WTC11 (cell line): Measurements from ENCODE around the gene CSF1R. TPM values are rescaled to one million over a fixed set of nuclear protein-coding genes. Genes with fewer than 3 reads are reported as not detected.

Experiments used
- ATAC-seq: fragments of 200-7000 bp; cut with Tn5 transposase; 2 replicates; pipeline ENCODE4 v1.10.0; 2021; ENCODE audit warnings: mild to moderate bottlenecking, moderate library complexity
- Bru-seq: library from RNA; stranded (reverse); fragments of 400-500 nt; gene quantifications from one replicate; lab custom pipeline; 2021; lab: Mats Ljungman, UMichigan
- CTCF ChIA-PET: fragments of 300-600 bp; sonication (Branson Sonifier 250); formaldehyde crosslinking; loops from one replicate; lab custom pipeline; 2021; ENCODE audit warnings: antibody characterized with exemption; lab: Charles Lee
- POLR2A ChIA-PET: fragments of 350-600 bp; sonication (Branson Sonifier 250); formaldehyde crosslinking; loops from one replicate; lab custom pipeline; 2021; ENCODE audit warnings: antibody characterized with exemption; lab: Charles Lee
- DNase-seq: peaks from one replicate; pipeline ENCODE4 v3.0.0; 2021; ENCODE audit warnings: low spot score
- H3K27ac Mint-ChIP-seq: 2 replicates; pipeline ENCODE4 v1.8.0; 2021; ENCODE audit warnings: mixed read lengths
- H3K27me3 Mint-ChIP-seq: 2 replicates; pipeline ENCODE4 v1.8.0; 2021; ENCODE audit warnings: low read depth, mild to moderate bottlenecking, moderate library complexity, mixed read lengths
- H3K36me3 Mint-ChIP-seq: 2 replicates; pipeline ENCODE4 v1.8.0; 2021; ENCODE audit warnings: mixed read lengths
- H3K4me1 Mint-ChIP-seq: 2 replicates; pipeline ENCODE4 v1.8.0; 2022; ENCODE audit warnings: mixed read lengths
- H3K4me3 Mint-ChIP-seq: 2 replicates; pipeline ENCODE4 v1.8.0; 2021; ENCODE audit warnings: mild to moderate bottlenecking, moderate library complexity, mixed read lengths
- H3K9me3 Mint-ChIP-seq: 2 replicates; pipeline ENCODE4 v1.8.0; 2021; ENCODE audit warnings: mixed read lengths
- MYBL2 ChIP-seq: sonication (generic); formaldehyde crosslinking; IDR thresholded peaks from 2 replicates; pipeline ENCODE4 v1.8.1; 2023; ENCODE audit warnings: mild to moderate bottlenecking, moderate library complexity, missing genetic modification reagents
- RELA ChIP-seq: sonication (generic); formaldehyde crosslinking; IDR thresholded peaks from 2 replicates; pipeline ENCODE4 v1.8.1; 2022; ENCODE audit warnings: missing genetic modification reagents, mild to moderate bottlenecking, borderline replicate concordance
- SP1 ChIP-seq: sonication (generic); formaldehyde crosslinking; conservative IDR thresholded peaks from 2 replicates; pipeline ENCODE4 v1.8.1; 2022; ENCODE audit warnings: missing genetic modification reagents
- TEAD1 ChIP-seq: sonication (generic); formaldehyde crosslinking; IDR thresholded peaks from 2 replicates; pipeline ENCODE4 v1.8.0; 2022; ENCODE audit warnings: mild to moderate bottlenecking, missing genetic modification reagents
- ZNF219 ChIP-seq: sonication (generic); formaldehyde crosslinking; IDR thresholded peaks from 2 replicates; pipeline ENCODE4 v1.8.0; 2023; ENCODE audit warnings: missing genetic modification reagents, mild to moderate bottlenecking, borderline replicate concordance
- ZNF263 ChIP-seq: sonication (generic); formaldehyde crosslinking; IDR thresholded peaks from 2 replicates; pipeline ENCODE4 v1.8.1; 2022; ENCODE audit warnings: low read depth, mild to moderate bottlenecking, moderate library complexity, missing genetic modification reagents
- long read RNA-seq, 3 experiments: library from RNA in 1 of 3; library from capped mRNA in 1 of 3; library from polyadenylated mRNA in 1 of 3; unstranded in 2 of 3; stranded (forward) in 1 of 3; transcript quantifications; one replicate each; pipeline ENCODE4 v2.0.0, GENCODE V29; 2021
- total RNA-seq: library from RNA; stranded (reverse); gene quantifications from 3 replicates; pipeline ENCODE4 v1.2.3, GENCODE V29; 2021
- TF ChIP-seq, protein P1 (sequence below): sonication (generic); formaldehyde crosslinking; IDR thresholded peaks from 2 replicates; pipeline ENCODE4 v1.8.0; 2022; ENCODE audit warnings: missing genetic modification reagents
- TF ChIP-seq, protein P2 (sequence below): fragments of 250-450 bp; sonication (Bioruptor Pico); IDR thresholded peaks from 2 replicates; pipeline ENCODE4 v1.9.0; 2021; ENCODE audit warnings: mild to moderate bottlenecking
- TF ChIP-seq, protein P3 (sequence below): sonication (generic); formaldehyde crosslinking; IDR thresholded peaks from 2 replicates; pipeline ENCODE4 v1.8.0; 2023; ENCODE audit warnings: missing genetic modification reagents, mild to moderate bottlenecking, borderline replicate concordance

The CSF1R gene
- total RNA-seq (0.07 to 0.20 TPM (median 0.14 TPM) in 3 replicates), Bru-seq, nascent RNA (percentile 1 among the genes with signal in this experiment)
- long read RNA-seq, experiment 1, result 0 reads
- long read RNA-seq, experiment 2, result 0 reads
- long read RNA-seq, experiment 3, result 0 reads

DNA sequence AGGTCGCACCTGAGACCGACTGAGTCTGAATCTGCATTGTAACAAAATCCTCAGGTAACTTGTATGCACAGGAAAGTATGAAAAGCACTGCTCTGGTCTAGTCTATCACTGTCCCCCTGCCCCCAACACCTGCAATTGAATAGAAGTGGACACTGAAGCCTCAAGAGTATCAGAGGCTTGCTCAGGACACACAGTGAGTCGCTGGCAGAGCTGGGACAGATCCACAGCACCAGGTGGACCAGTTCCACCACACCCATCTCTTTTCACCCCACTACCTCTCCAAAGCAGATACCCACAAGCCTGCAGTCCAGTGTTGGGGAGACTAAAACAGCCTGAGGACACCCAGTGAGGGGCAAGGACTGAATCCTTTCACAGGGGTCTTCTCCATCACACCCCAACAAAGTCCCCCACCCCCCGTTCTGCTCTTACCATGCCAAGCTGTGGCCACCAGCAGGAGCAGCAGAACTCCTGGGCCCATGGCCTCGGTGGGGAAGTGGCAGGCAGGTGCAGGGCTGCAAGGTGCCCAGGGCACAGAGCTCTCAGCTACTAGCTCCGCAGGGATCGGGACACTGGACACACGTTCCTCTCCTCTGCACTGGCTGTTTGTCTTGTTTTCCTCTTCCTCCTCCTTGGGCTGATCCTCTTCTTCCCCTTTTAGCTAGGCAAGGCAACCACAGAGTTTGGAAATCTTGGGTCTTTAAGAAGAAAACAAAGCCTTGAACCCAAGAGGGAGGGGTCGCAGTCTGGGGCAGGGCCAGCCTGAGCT lies at the start of gene CSF1R:
Gene CSF1R (minus strand): TSS at position 605 of the 766 bp plus-strand sequence. CDS start 127 bp downstream, at position 478.
- no peak within 1 kb of the TSS for H3K27ac Mint-ChIP-seq
- H3K27me3 Mint-ChIP-seq, result no peaks in the 10 kb centered on the region
- ChIA-PET CTCF (interaction anchor here (0.6 to 1.0 kb wide), 3 partner anchors 133 to 1655 kb away, joined by 3 to 4 read pairs (median 4); no protein-coding TSS in a partner anchor), POLR2A (no interaction called here)
- ATAC-seq (no peak), DNase-seq (no peak)
- H3K4me3 Mint-ChIP-seq, result no peak within 1 kb of the TSS
- peaks cover 19% of the 10 kb centered on the region for H3K4me1 Mint-ChIP-seq
- H3K36me3 Mint-ChIP-seq, result no peaks in the 10 kb centered on the region
- H3K9me3 Mint-ChIP-seq, result no peaks in the 10 kb centered on the region
- no peak for TF ChIP-seq MYBL2

DNA sequence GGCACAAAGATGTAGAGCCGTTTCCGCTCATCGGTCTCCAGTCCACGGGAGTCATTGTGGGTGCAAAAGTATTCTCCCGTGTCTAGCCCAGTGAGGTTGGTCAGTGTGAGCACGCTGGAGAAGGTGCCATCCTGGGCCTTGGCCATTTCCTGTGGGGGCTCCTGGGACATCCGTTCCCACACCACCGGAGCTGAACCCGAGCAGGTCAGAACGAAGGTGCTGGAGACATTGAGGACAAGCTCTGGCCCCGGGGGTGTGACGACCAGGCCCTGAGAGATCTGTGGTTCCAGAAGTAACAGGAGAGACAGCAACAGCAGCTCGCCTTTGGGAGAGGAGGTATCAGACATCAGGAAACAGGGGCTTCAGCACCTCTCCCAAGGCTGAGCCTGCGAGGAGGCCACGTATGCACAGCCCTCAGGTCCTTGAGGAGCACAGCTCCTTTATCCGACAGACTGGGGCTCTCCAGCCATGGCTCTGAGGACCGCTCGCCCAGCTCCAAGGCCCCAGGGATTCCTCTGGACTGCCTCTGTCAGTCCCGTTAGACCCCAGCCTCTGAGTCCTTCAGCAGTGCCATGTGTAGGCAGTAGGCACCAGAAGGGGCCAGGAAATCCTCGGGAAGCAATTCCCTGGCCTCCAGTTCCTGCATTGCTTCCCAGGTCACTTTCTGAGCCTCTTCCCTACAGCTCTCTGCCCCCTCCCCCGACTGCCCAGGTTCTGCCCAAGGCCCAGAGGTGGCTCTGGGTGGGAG lies 49.4 kb upstream of the CSF1R start:
- H3K4me3 Mint-ChIP-seq, result no peak overlapping the region
- no peak overlapping the region for H3K27ac Mint-ChIP-seq

DNA sequence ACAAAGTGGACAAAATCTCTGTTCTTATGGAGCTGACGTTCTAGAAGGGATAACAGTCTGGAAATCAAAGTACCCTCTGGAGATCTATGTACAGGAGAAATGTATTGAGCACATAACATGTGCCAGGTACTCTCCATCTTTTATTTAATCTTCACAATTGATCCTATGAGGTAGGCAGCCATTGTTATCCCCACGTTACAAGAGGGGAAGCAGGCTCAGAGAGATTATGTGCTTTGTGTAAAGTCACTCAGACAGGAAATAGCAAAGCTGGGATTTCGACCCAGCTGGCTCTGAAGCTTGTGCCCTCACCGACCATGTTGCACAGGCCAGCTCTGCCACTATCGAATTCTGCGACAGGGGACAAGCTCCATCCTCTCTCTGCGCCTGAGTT lies 47.8 kb upstream of the CSF1R start:
- Mint-ChIP-seq H3K27me3 (peaks cover 33% of the 10 kb centered on the region), H3K27ac (no peak overlapping the region), H3K4me3 (no peak overlapping the region), H3K36me3 (no peaks in the 10 kb centered on the region), H3K4me1 (peaks cover 53% of the 10 kb centered on the region), H3K9me3 (no peaks in the 10 kb centered on the region)
- ATAC-seq (no peak), DNase-seq (no peak)
- CTCF ChIA-PET, result interaction anchor here (0.9 to 1.0 kb wide), 2 partner anchors 12 to 39 kb away, joined by 3 to 4 read pairs; no protein-coding TSS in a partner anchor
- POLR2A ChIA-PET, result interaction anchor here (0.9 kb wide), 1 partner anchor 11 kb away, joined by 3 read pairs; no protein-coding TSS in a partner anchor
- TF ChIP-seq, protein P1, sequence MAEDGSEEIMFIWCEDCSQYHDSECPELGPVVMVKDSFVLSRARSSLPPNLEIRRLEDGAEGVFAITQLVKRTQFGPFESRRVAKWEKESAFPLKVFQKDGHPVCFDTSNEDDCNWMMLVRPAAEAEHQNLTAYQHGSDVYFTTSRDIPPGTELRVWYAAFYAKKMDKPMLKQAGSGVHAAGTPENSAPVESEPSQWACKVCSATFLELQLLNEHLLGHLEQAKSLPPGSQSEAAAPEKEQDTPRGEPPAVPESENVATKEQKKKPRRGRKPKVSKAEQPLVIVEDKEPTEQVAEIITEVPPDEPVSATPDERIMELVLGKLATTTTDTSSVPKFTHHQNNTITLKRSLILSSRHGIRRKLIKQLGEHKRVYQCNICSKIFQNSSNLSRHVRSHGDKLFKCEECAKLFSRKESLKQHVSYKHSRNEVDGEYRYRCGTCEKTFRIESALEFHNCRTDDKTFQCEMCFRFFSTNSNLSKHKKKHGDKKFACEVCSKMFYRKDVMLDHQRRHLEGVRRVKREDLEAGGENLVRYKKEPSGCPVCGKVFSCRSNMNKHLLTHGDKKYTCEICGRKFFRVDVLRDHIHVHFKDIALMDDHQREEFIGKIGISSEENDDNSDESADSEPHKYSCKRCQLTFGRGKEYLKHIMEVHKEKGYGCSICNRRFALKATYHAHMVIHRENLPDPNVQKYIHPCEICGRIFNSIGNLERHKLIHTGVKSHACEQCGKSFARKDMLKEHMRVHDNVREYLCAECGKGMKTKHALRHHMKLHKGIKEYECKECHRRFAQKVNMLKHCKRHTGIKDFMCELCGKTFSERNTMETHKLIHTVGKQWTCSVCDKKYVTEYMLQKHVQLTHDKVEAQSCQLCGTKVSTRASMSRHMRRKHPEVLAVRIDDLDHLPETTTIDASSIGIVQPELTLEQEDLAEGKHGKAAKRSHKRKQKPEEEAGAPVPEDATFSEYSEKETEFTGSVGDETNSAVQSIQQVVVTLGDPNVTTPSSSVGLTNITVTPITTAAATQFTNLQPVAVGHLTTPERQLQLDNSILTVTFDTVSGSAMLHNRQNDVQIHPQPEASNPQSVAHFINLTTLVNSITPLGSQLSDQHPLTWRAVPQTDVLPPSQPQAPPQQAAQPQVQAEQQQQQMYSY (CRISPR knock-in tag), result no peak
- TF ChIP-seq ZNF263 (CRISPR knock-in tag) (no peak), ZNF219 (CRISPR knock-in tag) (no peak), TEAD1 (CRISPR knock-in tag) (no peak)

More for the DNA sequence above, 49.4 kb upstream of the CSF1R start:
- Mint-ChIP-seq H3K36me3 (no peaks in the 10 kb centered on the region), H3K4me1 (peaks cover 52% of the 10 kb centered on the region), H3K27me3 (peaks cover 33% of the 10 kb centered on the region), H3K9me3 (no peaks in the 10 kb centered on the region)
- CTCF ChIA-PET, result interaction anchor here (0.6 to 2.8 kb wide), 7 partner anchors 19 to 603 kb away, joined by 3 to 8 read pairs (median 3); partner anchors contain the start of gene PDGFRB
- no peak for TF ChIP-seq RELA (CRISPR knock-in tag)
- TF ChIP-seq, protein P2, sequence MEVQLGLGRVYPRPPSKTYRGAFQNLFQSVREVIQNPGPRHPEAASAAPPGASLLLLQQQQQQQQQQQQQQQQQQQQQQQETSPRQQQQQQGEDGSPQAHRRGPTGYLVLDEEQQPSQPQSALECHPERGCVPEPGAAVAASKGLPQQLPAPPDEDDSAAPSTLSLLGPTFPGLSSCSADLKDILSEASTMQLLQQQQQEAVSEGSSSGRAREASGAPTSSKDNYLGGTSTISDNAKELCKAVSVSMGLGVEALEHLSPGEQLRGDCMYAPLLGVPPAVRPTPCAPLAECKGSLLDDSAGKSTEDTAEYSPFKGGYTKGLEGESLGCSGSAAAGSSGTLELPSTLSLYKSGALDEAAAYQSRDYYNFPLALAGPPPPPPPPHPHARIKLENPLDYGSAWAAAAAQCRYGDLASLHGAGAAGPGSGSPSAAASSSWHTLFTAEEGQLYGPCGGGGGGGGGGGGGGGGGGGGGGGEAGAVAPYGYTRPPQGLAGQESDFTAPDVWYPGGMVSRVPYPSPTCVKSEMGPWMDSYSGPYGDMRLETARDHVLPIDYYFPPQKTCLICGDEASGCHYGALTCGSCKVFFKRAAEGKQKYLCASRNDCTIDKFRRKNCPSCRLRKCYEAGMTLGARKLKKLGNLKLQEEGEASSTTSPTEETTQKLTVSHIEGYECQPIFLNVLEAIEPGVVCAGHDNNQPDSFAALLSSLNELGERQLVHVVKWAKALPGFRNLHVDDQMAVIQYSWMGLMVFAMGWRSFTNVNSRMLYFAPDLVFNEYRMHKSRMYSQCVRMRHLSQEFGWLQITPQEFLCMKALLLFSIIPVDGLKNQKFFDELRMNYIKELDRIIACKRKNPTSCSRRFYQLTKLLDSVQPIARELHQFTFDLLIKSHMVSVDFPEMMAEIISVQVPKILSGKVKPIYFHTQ (CRISPR knock-in tag), result no peak
- no peak for TF ChIP-seq SP1
- TF ChIP-seq, protein P3, sequence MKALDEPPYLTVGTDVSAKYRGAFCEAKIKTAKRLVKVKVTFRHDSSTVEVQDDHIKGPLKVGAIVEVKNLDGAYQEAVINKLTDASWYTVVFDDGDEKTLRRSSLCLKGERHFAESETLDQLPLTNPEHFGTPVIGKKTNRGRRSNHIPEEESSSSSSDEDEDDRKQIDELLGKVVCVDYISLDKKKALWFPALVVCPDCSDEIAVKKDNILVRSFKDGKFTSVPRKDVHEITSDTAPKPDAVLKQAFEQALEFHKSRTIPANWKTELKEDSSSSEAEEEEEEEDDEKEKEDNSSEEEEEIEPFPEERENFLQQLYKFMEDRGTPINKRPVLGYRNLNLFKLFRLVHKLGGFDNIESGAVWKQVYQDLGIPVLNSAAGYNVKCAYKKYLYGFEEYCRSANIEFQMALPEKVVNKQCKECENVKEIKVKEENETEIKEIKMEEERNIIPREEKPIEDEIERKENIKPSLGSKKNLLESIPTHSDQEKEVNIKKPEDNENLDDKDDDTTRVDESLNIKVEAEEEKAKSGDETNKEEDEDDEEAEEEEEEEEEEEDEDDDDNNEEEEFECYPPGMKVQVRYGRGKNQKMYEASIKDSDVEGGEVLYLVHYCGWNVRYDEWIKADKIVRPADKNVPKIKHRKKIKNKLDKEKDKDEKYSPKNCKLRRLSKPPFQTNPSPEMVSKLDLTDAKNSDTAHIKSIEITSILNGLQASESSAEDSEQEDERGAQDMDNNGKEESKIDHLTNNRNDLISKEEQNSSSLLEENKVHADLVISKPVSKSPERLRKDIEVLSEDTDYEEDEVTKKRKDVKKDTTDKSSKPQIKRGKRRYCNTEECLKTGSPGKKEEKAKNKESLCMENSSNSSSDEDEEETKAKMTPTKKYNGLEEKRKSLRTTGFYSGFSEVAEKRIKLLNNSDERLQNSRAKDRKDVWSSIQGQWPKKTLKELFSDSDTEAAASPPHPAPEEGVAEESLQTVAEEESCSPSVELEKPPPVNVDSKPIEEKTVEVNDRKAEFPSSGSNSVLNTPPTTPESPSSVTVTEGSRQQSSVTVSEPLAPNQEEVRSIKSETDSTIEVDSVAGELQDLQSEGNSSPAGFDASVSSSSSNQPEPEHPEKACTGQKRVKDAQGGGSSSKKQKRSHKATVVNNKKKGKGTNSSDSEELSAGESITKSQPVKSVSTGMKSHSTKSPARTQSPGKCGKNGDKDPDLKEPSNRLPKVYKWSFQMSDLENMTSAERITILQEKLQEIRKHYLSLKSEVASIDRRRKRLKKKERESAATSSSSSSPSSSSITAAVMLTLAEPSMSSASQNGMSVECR (CRISPR knock-in tag), result no peak
- POLR2A ChIA-PET, result interaction anchor here (0.8 kb wide), 1 partner anchor 20 kb away, joined by 5 read pairs; the partner anchor contains the start of gene PDGFRB
- DNase-seq (no peak), ATAC-seq (no peak)
